ENCODE measurements around the gene TMEM207. TPM values are rescaled to one million over a fixed set of nuclear protein-coding genes. Genes with fewer than 3 reads are reported as not detected.
"Not testable (repeated sequence)": the region's sequence is repeated elsewhere in the genome, so short reads cannot be mapped to it uniquely, and the experiment has no call there.

Gene TMEM207
- polyA plus RNA-seq, 3 donors, result not detected

DNA sequence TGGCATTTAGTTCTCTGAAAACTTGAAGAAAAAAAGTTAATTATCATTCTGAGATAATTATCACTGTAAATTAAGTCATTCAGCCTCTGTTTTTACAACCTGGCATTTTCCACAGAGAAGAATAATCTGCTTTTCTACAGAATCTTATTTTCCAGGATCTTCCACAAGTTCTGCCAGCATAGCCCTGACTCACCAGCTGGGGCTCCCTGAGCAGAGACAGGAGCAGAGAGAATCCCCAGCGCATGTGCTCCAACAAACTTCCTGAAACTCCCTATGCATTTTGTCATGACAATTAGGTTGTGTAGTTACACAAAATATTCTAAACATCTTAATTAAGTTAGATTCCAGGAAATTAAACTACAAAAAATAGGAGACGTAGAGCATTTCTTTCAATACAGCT is 32.1 kb upstream of the TMEM207 start:
- Histone ChIP-seq H4K20me1 (ENCODE audit: insufficient read depth, low read length) (no peaks in the 10 kb centered on the region), H3K27ac (ENCODE audit: low read depth in 1 of 2, low read length in 2 of 2) (no peak overlapping the region), H3K79me2 (ENCODE audit: insufficient read depth, low read length) (no peaks in the 10 kb centered on the region), H3K9me3 (replicated peaks in 1 of 2; ENCODE audit: control insufficient read depth in 1 of 2, insufficient read depth in 1 of 2, low read length in 2 of 2) (no peaks in the 10 kb centered on the region), H2AFZ (ENCODE audit: insufficient read depth, low read depth, low read length, poor library complexity, severe bottlenecking) (no peak overlapping the region), H3K36me3 (replicated peaks in 1 of 2; ENCODE audit: control insufficient read depth in 1 of 2, insufficient read depth in 2 of 2, low read length in 2 of 2) (no peaks in the 10 kb centered on the region), H3K9ac (ENCODE audit: insufficient read depth, low read length, poor library complexity, severe bottlenecking) (no peak overlapping the region), H3K4me2 (replicated peaks; ENCODE audit: extremely low read depth, low read length, poor library complexity, severe bottlenecking) (no peak overlapping the region), H3K4me1 (ENCODE audit: control insufficient read depth in 1 of 2, insufficient read depth in 2 of 2, low read length in 2 of 2) (no peaks in the 10 kb centered on the region), H3K4me3 (replicated peaks in 1 of 3; ENCODE audit: low read depth in 2 of 3, low read length in 3 of 3) (no peak overlapping the region), H3K27me3 (ENCODE audit: control insufficient read depth in 2 of 2, insufficient read depth in 2 of 2, low read length in 2 of 2) (peaks cover 9 to 13% of the 10 kb centered on the region in 2 donors)
- TF ChIP-seq, protein P1, sequence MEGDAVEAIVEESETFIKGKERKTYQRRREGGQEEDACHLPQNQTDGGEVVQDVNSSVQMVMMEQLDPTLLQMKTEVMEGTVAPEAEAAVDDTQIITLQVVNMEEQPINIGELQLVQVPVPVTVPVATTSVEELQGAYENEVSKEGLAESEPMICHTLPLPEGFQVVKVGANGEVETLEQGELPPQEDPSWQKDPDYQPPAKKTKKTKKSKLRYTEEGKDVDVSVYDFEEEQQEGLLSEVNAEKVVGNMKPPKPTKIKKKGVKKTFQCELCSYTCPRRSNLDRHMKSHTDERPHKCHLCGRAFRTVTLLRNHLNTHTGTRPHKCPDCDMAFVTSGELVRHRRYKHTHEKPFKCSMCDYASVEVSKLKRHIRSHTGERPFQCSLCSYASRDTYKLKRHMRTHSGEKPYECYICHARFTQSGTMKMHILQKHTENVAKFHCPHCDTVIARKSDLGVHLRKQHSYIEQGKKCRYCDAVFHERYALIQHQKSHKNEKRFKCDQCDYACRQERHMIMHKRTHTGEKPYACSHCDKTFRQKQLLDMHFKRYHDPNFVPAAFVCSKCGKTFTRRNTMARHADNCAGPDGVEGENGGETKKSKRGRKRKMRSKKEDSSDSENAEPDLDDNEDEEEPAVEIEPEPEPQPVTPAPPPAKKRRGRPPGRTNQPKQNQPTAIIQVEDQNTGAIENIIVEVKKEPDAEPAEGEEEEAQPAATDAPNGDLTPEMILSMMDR (IDR thresholded peaks at IDR 0.05), result no peak
- Mint-ChIP-seq H3K4me3 (no peak overlapping the region), H3K9me3 (peaks cover 0 to 2% (median 0%) of the 10 kb centered on the region in 7 donors), H3K4me1 (no peaks in the 10 kb centered on the region), H3K36me3 (no peaks in the 10 kb centered on the region), H3K27me3 (ENCODE audit: low read depth in 3 of 3) (peaks cover 16 to 31% (median 21%) of the 10 kb centered on the region in 3 donors), H3K27ac (no peak overlapping the region)
- DNase-seq, result no peak
- WGBS (ENCODE audit: insufficient coverage), result no CpG with 5 or more reads among the region's 2 CpGs
- intact Hi-C loops (cut with micrococcal nuclease), result no loop called here

GRCh38 chr3:190473261-190473660 is 23.6 kb upstream of the TMEM207 start:
- H3K27ac ChIP-seq (ENCODE audit: low read depth in 1 of 2, low read length in 2 of 2); H3K4me3 ChIP-seq (replicated peaks in 1 of 3; ENCODE audit: low read depth in 2 of 3, low read length in 3 of 3); H3K36me3 ChIP-seq (replicated peaks in 1 of 2; ENCODE audit: control insufficient read depth in 1 of 2, insufficient read depth in 2 of 2, low read length in 2 of 2); H3K4me2 ChIP-seq (replicated peaks; ENCODE audit: extremely low read depth, low read length, poor library complexity, severe bottlenecking); H3K79me2 ChIP-seq (ENCODE audit: insufficient read depth, low read length); H3K4me1 ChIP-seq (ENCODE audit: control insufficient read depth in 1 of 2, insufficient read depth in 2 of 2, low read length in 2 of 2); DNase-seq; H2AFZ ChIP-seq (ENCODE audit: insufficient read depth, low read depth, low read length, poor library complexity, severe bottlenecking); H3K27ac Mint-ChIP-seq; H3K9me3 ChIP-seq (replicated peaks in 1 of 2; ENCODE audit: control insufficient read depth in 1 of 2, insufficient read depth in 1 of 2, low read length in 2 of 2); H4K20me1 ChIP-seq (ENCODE audit: insufficient read depth, low read length); H3K27me3 ChIP-seq (ENCODE audit: control insufficient read depth in 2 of 2, insufficient read depth in 2 of 2, low read length in 2 of 2); H3K36me3 Mint-ChIP-seq; intact Hi-C loops (cut with micrococcal nuclease); H3K27me3 Mint-ChIP-seq (ENCODE audit: low read depth in 3 of 3); H3K4me1 Mint-ChIP-seq; H3K4me3 Mint-ChIP-seq; H3K9ac ChIP-seq (ENCODE audit: insufficient read depth, low read length, poor library complexity, severe bottlenecking): not testable (repeated sequence)
- 100% methylated on average over 3 of the region's 25 CpGs for WGBS (ENCODE audit: insufficient coverage)
- H3K9me3 Mint-ChIP-seq, result peaks cover 2 to 17% (median 8%) of the 10 kb centered on the region in 7 donors
